Dedifferentiated amniotic fluid mesenchymal stem cell (primary cell): Measurements from ENCODE around the gene SPINT3.
A peak's percentile ranks its signal among the peaks of the same experiment; 100 is the strongest.

Experiments used
- DNase-seq: peaks from one replicate; pipeline ENCODE4 v3.0.0-alpha.2; 2016; ENCODE audit errors: extremely low spot score

The SPINT3 gene, protein sequence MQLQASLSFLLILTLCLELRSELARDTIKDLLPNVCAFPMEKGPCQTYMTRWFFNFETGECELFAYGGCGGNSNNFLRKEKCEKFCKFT

GRCh38 chr20:45515147-45515913 is at the start of gene SPINT3:
Gene SPINT3, minus strand, starts transcription at chr20:45515622. Its CDS starts 14 bp downstream, at chr20:45515608.
- DNase-seq = no peak

DNA sequence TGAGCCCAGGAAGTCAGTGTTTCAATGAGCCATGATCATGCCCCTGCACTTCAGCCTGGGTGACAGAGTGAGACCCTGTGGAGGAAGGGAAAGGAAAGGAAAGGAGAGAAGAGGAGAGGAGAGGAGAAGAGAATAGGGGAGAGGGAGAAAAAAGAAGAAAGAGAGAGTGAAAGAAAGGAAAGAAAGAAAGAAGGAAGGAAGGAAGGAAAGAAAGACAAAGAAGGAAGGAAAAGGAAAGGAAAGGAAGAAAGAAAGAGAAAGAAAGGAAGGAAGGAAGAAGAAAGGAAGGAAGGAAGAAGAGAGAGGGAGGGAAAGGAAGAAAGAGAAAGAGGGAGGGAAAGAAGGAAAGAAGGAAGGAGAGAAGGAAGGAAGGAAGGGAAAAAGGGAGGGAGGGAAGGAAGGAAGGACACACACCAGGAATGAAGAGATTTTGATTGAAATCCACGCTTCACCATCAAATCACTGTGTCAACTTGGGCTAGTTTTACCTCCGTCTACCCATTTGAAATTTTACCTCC is 49.4 kb upstream of the SPINT3 start:
- DNase-seq = no peak

DNA sequence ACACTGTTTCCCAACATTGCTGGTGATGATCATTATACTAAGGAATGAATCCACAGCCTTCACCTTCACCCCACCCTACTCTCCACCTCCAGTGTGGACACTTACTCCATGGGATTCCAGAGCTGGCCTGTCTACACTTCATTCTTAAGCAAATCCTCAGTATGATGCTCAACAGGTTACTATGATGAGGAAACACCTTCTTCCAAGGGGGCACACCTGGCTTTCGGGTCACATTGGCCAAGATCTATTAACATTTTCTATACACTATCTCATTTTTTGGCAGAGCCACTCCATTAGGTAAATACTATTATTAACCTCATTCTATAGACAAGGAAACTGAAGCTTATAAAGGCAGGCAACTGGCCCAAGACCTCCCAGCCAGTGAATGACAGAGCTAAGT is 39.8 kb upstream of the SPINT3 start:
- no peak for DNase-seq

GRCh38 chr20:45552456-45552855 is 37.0 kb upstream of the SPINT3 start:
- no peak for DNase-seq

DNA sequence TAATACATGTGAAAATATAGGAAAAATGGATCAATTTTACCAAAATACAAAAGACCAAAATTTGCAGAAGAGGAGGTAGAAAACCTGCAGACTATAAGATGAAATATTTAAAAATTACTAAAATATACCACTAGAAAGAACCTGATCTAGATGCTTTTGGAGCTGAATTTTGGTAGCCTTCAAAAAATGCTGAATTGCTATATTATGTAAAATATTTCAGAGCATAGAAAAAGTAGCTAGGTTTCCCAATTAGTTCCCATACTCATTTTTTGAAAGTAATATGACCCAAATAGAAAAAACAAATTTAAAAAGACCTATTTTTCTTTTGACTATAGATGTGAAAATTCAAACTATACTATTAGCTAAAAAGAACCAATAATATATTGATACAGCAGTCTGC is 35.3 kb upstream of the SPINT3 start:
- DNase-seq = no peak

- DNase-seq = no peak
Measured at GRCh38 chr20:45548410-45548809, 33.0 kb upstream of the SPINT3 start.

DNA sequence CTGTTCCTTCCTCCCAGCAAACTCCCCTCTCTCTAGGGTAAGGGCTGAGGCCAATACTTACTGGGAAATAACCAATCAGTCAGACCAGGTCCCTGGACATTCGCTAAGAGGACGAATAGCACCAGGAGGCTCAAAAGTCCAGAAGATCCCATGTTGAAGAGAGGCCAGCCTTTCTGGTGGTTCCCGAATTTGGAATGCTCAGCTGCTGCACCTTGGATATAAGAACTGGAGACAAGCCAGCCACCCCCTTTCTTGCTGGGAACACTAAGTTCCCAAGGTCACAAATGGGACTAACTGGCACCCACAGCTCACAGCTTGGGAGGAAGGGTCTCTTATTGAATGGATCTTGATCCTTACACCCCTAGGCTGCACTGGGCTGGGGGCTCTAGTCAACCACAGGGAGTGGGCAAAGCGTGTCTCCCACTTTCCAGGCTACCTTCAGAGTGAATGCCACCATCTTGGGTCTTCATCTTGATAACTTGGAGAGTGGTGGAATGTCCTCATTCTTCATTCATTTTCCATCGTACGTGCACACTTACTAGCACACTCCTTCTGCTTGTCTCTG is 31.9 kb upstream of the SPINT3 start, which contains the start of gene EPPIN:
Gene EPPIN (minus strand): TSS at position 196 of the 565 bp plus-strand sequence. CDS start 44 bp downstream, at position 152.
- no peak for DNase-seq

GRCh38 chr20:45545754-45546453 is 30.5 kb upstream of the SPINT3 start:
- DNase-seq = peak; percentile 22

DNA sequence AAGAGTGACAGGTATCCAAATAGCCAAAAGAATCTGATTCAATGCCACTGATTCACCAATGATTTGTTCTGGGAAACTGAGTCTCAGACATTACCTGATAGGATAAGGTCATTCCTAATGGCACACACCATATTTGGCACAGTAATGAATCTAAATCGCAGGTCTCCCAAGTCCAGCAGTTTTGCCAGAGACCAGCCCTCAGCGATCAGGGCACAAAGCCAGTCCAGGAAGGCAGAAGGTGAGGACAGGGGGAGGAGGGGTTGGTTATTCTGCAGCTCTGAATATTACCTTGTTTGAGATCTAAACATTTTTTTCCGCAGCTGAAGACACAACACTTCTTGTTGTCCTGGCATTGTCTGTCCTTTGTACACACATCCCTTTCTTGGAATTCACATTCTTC is 29.9 kb upstream of the SPINT3 start:
- DNase-seq = no peak

DNA sequence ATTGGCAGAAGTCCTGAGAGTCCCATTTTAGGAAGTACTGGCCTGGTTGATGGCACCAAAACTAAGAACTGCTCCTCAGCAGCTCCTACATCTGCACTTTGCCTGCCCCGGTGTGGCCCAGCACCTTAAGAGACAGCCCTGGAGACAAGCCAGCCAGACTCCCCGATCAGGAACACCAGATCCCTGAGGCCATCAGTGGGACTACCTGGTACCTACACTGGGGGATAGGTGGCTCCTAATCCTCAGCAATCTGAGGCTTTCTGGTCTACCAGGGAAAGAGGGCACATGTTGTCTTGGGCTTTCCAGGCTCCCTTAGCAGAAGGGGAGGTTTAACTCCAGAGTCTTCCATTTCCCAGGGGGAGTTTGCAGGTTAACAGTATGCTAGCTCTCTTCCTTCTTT is 24.0 kb upstream of the SPINT3 start, which contains the start of gene WFDC6:
Gene WFDC6 (minus strand): TSS at position 101 of the 400 bp plus-strand sequence. CDS start 75 bp downstream, at position 26.
- no peak for DNase-seq

GRCh38 chr20:45538209-45538799 is 22.9 kb upstream of the SPINT3 start:
- no peak for DNase-seq

- no peak for DNase-seq
Measured at GRCh38 chr20:45527294-45527693, 11.9 kb upstream of the SPINT3 start.

DNA sequence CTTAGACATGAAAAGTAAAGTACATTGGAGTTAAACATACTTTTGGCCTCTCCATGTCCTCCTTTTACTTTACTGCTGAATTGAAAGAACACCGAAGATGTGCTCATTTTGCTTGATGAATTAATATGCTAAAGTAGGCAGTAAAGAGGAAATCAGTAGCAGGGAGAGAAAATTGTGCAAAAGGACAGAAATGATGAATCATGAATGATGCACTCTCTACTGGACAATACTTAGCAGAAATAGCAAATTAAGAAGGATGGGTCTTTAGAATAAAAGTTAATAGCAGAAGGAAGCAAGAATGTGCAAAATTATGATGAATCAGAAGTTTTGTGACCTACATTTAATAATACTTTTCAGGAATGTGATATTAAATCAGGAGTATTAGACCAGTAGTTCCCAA is 8.4 kb upstream of the SPINT3 start:
- no peak for DNase-seq

DNA sequence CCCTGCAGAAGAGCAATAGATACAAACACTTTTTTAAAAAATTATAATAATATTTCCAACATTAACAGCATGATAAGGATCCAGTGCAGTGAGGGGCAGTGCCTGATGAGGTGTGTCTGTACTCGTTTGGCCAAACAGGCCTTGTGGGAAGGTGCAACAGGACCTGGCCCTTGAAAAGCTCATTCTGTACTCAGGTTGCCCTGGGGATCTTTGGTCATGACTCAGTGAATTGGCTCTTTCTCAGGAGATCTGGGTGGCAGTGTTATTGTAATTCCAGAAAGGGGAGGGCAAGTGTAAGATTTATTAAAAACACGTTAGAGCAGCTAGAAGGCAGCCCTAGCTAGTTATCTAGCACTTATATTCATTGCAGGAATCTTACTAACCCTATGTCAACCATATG is 2.9 kb upstream of the SPINT3 start:
- DNase-seq = no peak

DNA sequence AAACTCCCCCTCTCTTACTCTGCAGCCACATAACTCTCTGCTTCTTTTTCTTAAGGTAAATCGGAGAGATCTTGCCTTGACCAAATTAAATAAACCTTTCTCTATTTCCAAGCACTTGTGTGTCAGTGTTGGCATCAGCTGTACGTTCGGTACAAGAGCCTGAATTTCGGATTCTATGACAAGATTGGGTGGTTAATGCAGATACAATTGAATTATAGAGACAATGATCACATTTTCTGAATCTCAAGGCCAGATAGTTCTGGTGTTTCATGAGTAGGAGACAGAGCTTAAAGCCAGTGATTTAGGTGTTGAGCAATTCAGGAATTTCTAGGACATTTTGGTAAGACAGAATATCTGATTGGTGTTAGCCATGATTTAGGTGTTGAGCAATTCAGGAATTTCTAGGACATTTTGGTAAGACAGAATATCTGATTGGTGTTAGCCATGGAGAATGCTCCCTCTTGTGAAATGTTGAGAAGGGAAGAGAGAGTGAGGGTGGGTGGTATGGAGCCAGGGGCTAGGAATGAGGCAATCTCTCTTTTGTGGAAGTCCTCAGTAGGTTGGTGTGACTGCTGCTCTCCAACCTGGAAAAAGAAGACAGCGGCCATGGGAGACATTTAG is 5.1 kb downstream of the SPINT3 start:
- no peak for DNase-seq

GRCh38 chr20:45509091-45509490 is 6.3 kb downstream of the SPINT3 start:
- no peak for DNase-seq

DNA sequence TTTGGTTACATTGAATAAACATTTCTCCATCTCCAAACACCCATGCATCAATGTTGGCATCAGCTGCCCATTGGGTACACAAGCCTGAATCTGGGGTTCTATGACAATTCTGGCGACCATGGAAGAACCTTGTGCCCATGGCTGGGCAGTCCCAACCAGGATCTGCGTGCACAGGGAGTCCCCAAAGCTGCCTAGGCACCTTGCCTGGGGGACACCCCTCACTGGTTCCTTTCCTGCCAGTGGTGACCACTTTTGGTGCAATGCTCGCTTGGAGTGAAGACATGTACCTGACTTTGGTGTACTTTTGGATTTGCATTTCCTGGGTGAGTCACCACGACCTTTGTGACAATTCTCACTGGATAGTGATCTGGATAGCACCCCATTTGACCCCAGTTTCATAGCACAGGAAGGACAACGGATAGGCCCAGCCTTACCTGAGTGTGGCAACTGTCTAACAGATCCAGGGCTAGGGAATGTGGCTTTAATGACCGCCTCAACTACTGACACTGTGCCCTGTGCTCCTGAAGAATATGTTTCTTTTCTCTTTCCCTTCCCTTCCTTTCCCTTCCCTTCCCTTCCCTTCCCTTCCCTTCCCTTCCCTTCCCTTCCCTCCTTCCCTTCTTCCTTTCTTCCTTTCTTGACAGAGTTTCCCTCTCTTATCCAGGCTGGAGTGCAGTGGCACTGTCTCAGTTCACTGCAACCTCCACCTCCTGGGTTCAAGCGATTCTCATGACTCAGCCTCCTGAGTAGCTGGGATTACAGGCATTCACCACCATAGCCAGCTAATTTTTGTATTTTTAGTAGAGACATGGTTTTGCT is 7.1 kb downstream of the SPINT3 start:
- no peak for DNase-seq

DNA sequence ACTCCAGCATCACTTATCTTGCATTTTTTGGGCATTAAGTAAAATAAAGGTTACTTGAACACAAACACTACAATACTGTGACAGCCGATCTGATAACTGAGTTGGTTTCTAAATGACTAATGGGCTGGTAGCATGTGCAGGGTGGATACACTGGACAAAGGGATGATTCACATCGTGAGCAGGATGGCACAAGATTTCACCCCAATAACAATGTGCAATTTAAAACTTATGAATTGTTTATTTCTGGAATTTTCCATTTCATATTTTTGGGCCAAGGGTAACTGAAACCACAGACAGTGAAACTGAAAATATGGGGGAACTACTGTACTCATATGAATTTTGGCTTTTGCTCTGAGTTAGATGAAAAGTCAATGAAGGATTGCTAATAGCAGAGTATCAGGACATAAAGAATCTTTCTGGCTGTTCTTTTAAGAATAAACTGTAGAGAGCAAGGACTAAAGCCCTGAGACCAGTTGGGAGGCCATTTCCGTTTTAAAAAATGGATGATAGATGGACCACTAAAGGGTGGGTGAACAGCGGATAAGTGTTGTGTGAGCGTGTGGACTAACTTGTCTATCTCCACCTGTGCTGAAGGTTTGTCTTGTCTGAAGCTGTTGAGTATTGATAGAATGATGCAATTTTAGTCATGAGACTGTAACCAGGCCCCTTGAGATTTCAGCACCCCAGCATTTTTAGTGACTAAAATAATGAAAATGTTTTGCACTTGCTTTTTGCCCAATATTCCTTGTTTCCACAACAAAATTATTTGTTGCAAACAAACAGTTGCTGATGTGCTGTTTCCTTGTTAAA is 8.2 kb downstream of the SPINT3 start:
- no peak for DNase-seq

GRCh38 chr20:45506398-45506797 is 9.0 kb downstream of the SPINT3 start:
- no peak for DNase-seq

DNA sequence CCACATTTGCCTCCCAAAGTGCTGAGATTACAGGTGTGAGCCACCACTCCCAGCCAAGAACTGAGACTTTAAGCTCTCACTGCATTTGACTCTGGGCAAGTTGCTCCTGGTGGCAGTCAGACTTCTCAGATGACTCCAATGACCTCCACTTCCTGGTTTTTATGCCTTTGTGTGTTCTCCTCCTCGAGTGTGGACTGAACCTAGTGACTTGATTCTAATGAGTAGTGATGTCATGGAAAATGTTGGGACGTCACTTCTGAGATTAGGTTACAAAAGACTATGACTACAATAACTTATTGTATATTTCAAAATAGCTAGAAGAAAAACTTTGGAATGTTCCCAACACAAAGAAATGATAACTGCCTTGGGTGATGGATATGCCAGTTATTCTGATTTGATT is 12.0 kb downstream of the SPINT3 start:
- no peak for DNase-seq
